HG03135 (cell line): ENCODE data around the gene LYPD1.
"Not testable (repeated sequence)": the region's sequence is repeated elsewhere in the genome, so short reads cannot be mapped to it uniquely, and the experiment has no call there.

Experiments used
- ATAC-seq: cut with Tn5 transposase; IDR thresholded peaks from one replicate; pipeline ENCODE4 v1.9.1; 2021; ENCODE audit warnings: mild to moderate bottlenecking, moderate library complexity; ENCODE audit not compliant: unreplicated experiment

The LYPD1 gene

GRCh38 chr2:132669908-132670495, at the start of gene LYPD1:
Gene LYPD1, minus strand, starts transcription at chr2:132670205. Its CDS starts 273 bp downstream, at chr2:132669932.
- ATAC-seq, result no peak

GRCh38 chr2:132719480-132719879, 49.5 kb upstream of the LYPD1 start:
- no peak for ATAC-seq

GRCh38 chr2:132716954-132717353, 46.9 kb upstream of the LYPD1 start:
- no peak for ATAC-seq

- no peak for ATAC-seq
Measured at GRCh38 chr2:132715386-132716351, 45.7 kb upstream of the LYPD1 start.

- no peak for ATAC-seq
Measured at GRCh38 chr2:132703396-132703795, 33.4 kb upstream of the LYPD1 start.

GRCh38 chr2:132701810-132702209, 31.8 kb upstream of the LYPD1 start:
- ATAC-seq, result no peak

- not testable (repeated sequence) for ATAC-seq
Measured at GRCh38 chr2:132699802-132700201, 29.8 kb upstream of the LYPD1 start.

- ATAC-seq, result not testable (repeated sequence)
Measured at GRCh38 chr2:132698347-132698746, 28.3 kb upstream of the LYPD1 start.

GRCh38 chr2:132697556-132698205, 27.7 kb upstream of the LYPD1 start:
- no peak for ATAC-seq

- no peak for ATAC-seq
Measured at GRCh38 chr2:132692816-132693215, 22.8 kb upstream of the LYPD1 start.

- ATAC-seq, result no peak
Measured at GRCh38 chr2:132691556-132691955, 21.6 kb upstream of the LYPD1 start.

- no peak for ATAC-seq
Measured at GRCh38 chr2:132690664-132691303, 20.8 kb upstream of the LYPD1 start.

- no peak for ATAC-seq
Measured at GRCh38 chr2:132681766-132682165, 11.8 kb upstream of the LYPD1 start.

- no peak for ATAC-seq
Measured at GRCh38 chr2:132680544-132680943, 10.5 kb upstream of the LYPD1 start.

- ATAC-seq, result no peak
Measured at GRCh38 chr2:132678483-132678882, 8.5 kb upstream of the LYPD1 start.

GRCh38 chr2:132677661-132678060, 7.7 kb upstream of the LYPD1 start:
- no peak for ATAC-seq

- ATAC-seq, result no peak
Measured at GRCh38 chr2:132676999-132677398, 7.0 kb upstream of the LYPD1 start.

GRCh38 chr2:132671151-132671835, 1.3 kb upstream of the LYPD1 start:
- no peak for ATAC-seq

- no peak for ATAC-seq
Measured at GRCh38 chr2:132670496-132671150, 618 bp upstream of the LYPD1 start.
